ENCODE measurements around the gene PTGFR.

PTGFR gene

GRCh38 chr1:78475888-78476610, 14.7 kb upstream of the PTGFR start:
- H3K4me3 Mint-ChIP-seq, result no peak overlapping the region
- peaks cover 10% of the 10 kb centered on the region for H3K4me1 Mint-ChIP-seq
- no peak overlapping the region for H3K27ac Mint-ChIP-seq
- H3K9me3 Mint-ChIP-seq, result no peaks in the 10 kb centered on the region
- H3K27me3 Mint-ChIP-seq (ENCODE audit: low read depth, poor library complexity), result no peaks in the 10 kb centered on the region
- no peak for TF ChIP-seq CTCF (IDR thresholded peaks at IDR 0.05)
- no peaks in the 10 kb centered on the region for H3K36me3 Mint-ChIP-seq (ENCODE audit: low read depth)
- DNase-seq, result no peak

GRCh38 chr1:78483903-78484302, 6.9 kb upstream of the PTGFR start:
- peaks cover 20% of the 10 kb centered on the region for H3K9me3 Mint-ChIP-seq
- DNase-seq, result peak; percentile 22
- H3K4me3 Mint-ChIP-seq, result no peak overlapping the region
- peaks cover 6% of the 10 kb centered on the region for H3K4me1 Mint-ChIP-seq
- H3K36me3 Mint-ChIP-seq (ENCODE audit: low read depth), result no peaks in the 10 kb centered on the region
- peaks cover 26% of the 10 kb centered on the region for H3K27me3 Mint-ChIP-seq (ENCODE audit: low read depth, poor library complexity)
- TF ChIP-seq CTCF (IDR thresholded peaks at IDR 0.05), result no peak
- H3K27ac Mint-ChIP-seq, result no peak overlapping the region

GRCh38 chr1:78491451-78492071, 787 bp downstream of the PTGFR start:
- Mint-ChIP-seq H3K4me1 (peaks cover 15% of the 10 kb centered on the region), H3K27ac (no peak overlapping the region), H3K27me3 (ENCODE audit: low read depth, poor library complexity) (peaks cover 84% of the 10 kb centered on the region), H3K4me3 (peak overlapping the region; percentile 87), H3K36me3 (ENCODE audit: low read depth) (no peaks in the 10 kb centered on the region), H3K9me3 (peaks cover 24% of the 10 kb centered on the region)
- peak; percentile 49 for DNase-seq
- no peak for TF ChIP-seq CTCF (IDR thresholded peaks at IDR 0.05)

GRCh38 chr1:78492386-78492950, 1.7 kb downstream of the PTGFR start:
- Mint-ChIP-seq H3K36me3 (ENCODE audit: low read depth) (no peaks in the 10 kb centered on the region), H3K27ac (no peak overlapping the region), H3K27me3 (ENCODE audit: low read depth, poor library complexity) (peaks cover 77% of the 10 kb centered on the region), H3K9me3 (peaks cover 22% of the 10 kb centered on the region), H3K4me3 (no peak overlapping the region), H3K4me1 (peaks cover 15% of the 10 kb centered on the region)
- no peak for TF ChIP-seq CTCF (IDR thresholded peaks at IDR 0.05)
- DNase-seq, result no peak

GRCh38 chr1:78493451-78493850, 2.7 kb downstream of the PTGFR start:
- H3K4me1 Mint-ChIP-seq, result peaks cover 15% of the 10 kb centered on the region
- TF ChIP-seq CTCF (IDR thresholded peaks at IDR 0.05), result no peak
- H3K4me3 Mint-ChIP-seq, result no peak overlapping the region
- H3K27me3 Mint-ChIP-seq (ENCODE audit: low read depth, poor library complexity), result peaks cover 70% of the 10 kb centered on the region
- peaks cover 13% of the 10 kb centered on the region for H3K9me3 Mint-ChIP-seq
- DNase-seq, result no peak
- H3K36me3 Mint-ChIP-seq (ENCODE audit: low read depth), result no peaks in the 10 kb centered on the region
- no peak overlapping the region for H3K27ac Mint-ChIP-seq

Measured in nephron progenitor cell (in vitro differentiated cells).